Dermis microvascular lymphatic vessel endothelial cell (primary cell): ENCODE measurements around the gene BGLAP. TPM values are rescaled to one million over a fixed set of nuclear protein-coding genes. Genes with fewer than 3 reads are reported as not detected.
"Not testable (repeated sequence)": the region's sequence is repeated elsewhere in the genome, so short reads cannot be mapped to it uniquely, and the experiment has no call there.

Experiments
- DNase-seq, 2 donors: peaks; one replicate each; pipeline versions ENCODE4 v3.0.0 to v3.0.0-alpha.2; 2010; ENCODE audit warnings: low read depth in 2 of 2
- total RNA-seq: library from RNA; depleted of rRNA; stranded (reverse); fragments of >200 nt; gene quantifications from 2 replicates; pipeline ENCODE4 v1.2.1, GENCODE V29; 2014

BGLAP gene
- 0.26 and 0.63 TPM in 2 replicates for total RNA-seq

GRCh38 chr1:156241926-156242325 is at the start of gene BGLAP:
BGLAP (plus strand) TSS chr1:156242184; CDS start chr1:156242232, 48 bp downstream.
- no peak for DNase-seq

GRCh38 chr1:156193208-156193487 is 48.8 kb upstream of the BGLAP start:
- DNase-seq, result no peak

GRCh38 chr1:156193488-156194299 is 48.3 kb upstream of the BGLAP start, which contains the start of gene SLC25A44:
SLC25A44 (plus strand) TSS chr1:156194104; CDS start chr1:156199848, 5,744 bp downstream.
- DNase-seq, result peak; percentile 99

- DNase-seq, result peak in 1 of 2 donors; percentile 23
These were observed 47.7 kb upstream of the BGLAP start for GRCh38 chr1:156194300-156194652.

- DNase-seq, result no peak
These were observed 46.1 kb upstream of the BGLAP start for GRCh38 chr1:156195853-156196252.

GRCh38 chr1:156196445-156196844 is 45.5 kb upstream of the BGLAP start:
- no peak for DNase-seq

- no peak for DNase-seq
These were observed 43.1 kb upstream of the BGLAP start for GRCh38 chr1:156198831-156199349.

- DNase-seq, result no peak
These were observed 41.9 kb upstream of the BGLAP start for GRCh38 chr1:156200044-156200443.

- DNase-seq, result no peak
These were observed 38.7 kb upstream of the BGLAP start for GRCh38 chr1:156203331-156203730.

GRCh38 chr1:156204686-156205085 is 37.3 kb upstream of the BGLAP start:
- no peak for DNase-seq

- no peak for DNase-seq
These were observed 30.7 kb upstream of the BGLAP start for GRCh38 chr1:156211243-156211642.

GRCh38 chr1:156212130-156212529 is 29.9 kb upstream of the BGLAP start:
- DNase-seq, result no peak

- DNase-seq, result peak; percentile 92 to 97
These were observed 28.9 kb upstream of the BGLAP start, which contains the start of gene PMF1 for GRCh38 chr1:156212833-156213643. PMF1 (plus strand) TSS chr1:156213007; CDS start chr1:156213016, 9 bp downstream.

- no peak for DNase-seq
These were observed 28.4 kb upstream of the BGLAP start for GRCh38 chr1:156213644-156213966.

- peak in 1 of 2 donors; percentile 12 for DNase-seq
These were observed 27.8 kb upstream of the BGLAP start for GRCh38 chr1:156214024-156214748.

- not testable (repeated sequence) for DNase-seq
These were observed 25.5 kb upstream of the BGLAP start for GRCh38 chr1:156216361-156217086.

- DNase-seq, result peak in 1 of 2 donors; percentile 67
These were observed 24.1 kb upstream of the BGLAP start for GRCh38 chr1:156217871-156218270.

GRCh38 chr1:156220226-156220625 is 21.8 kb upstream of the BGLAP start:
- no peak for DNase-seq

- DNase-seq, result no peak
These were observed 19.8 kb upstream of the BGLAP start for GRCh38 chr1:156221986-156222692.

- no peak for DNase-seq
These were observed 16.3 kb upstream of the BGLAP start for GRCh38 chr1:156225677-156226014.

GRCh38 chr1:156226116-156226538 is 15.9 kb upstream of the BGLAP start:
- no peak for DNase-seq
